ENCODE data around the gene SDF2L1. TPM values are rescaled to one million over a fixed set of nuclear protein-coding genes. Genes with fewer than 3 reads are reported as not detected.
A peak's percentile ranks its signal among the peaks of the same experiment; 100 is the strongest.
"Not testable (repeated sequence)": the region's sequence is repeated elsewhere in the genome, so short reads cannot be mapped to it uniquely, and the experiment has no call there.

Gene SDF2L1
- total RNA-seq, 4 donors from 2014 or later: 1.8 to 22.4 (median 11.3) TPM

GRCh38 chr22:21691816-21692215, 49.7 kb downstream of the SDF2L1 start:
- Histone ChIP-seq H3K36me3 (no peaks in the 10 kb centered on the region), H3K27ac (no peak overlapping the region), H3K9me3 (no peaks in the 10 kb centered on the region), H3K4me3 (no peak overlapping the region), H3K4me1 (no peaks in the 10 kb centered on the region), H3K27me3 (no peaks in the 10 kb centered on the region)
- DNase-seq: no peak
- TF ChIP-seq, protein P1, sequence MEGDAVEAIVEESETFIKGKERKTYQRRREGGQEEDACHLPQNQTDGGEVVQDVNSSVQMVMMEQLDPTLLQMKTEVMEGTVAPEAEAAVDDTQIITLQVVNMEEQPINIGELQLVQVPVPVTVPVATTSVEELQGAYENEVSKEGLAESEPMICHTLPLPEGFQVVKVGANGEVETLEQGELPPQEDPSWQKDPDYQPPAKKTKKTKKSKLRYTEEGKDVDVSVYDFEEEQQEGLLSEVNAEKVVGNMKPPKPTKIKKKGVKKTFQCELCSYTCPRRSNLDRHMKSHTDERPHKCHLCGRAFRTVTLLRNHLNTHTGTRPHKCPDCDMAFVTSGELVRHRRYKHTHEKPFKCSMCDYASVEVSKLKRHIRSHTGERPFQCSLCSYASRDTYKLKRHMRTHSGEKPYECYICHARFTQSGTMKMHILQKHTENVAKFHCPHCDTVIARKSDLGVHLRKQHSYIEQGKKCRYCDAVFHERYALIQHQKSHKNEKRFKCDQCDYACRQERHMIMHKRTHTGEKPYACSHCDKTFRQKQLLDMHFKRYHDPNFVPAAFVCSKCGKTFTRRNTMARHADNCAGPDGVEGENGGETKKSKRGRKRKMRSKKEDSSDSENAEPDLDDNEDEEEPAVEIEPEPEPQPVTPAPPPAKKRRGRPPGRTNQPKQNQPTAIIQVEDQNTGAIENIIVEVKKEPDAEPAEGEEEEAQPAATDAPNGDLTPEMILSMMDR (IDR thresholded peaks at IDR 0.05): no peak
- TF ChIP-seq POLR2A (IDR thresholded peaks at IDR 0.05): no peak
- intact Hi-C loops (cut with DNase I; ENCODE audit: low total_unique reads): no loop called here

DNA sequence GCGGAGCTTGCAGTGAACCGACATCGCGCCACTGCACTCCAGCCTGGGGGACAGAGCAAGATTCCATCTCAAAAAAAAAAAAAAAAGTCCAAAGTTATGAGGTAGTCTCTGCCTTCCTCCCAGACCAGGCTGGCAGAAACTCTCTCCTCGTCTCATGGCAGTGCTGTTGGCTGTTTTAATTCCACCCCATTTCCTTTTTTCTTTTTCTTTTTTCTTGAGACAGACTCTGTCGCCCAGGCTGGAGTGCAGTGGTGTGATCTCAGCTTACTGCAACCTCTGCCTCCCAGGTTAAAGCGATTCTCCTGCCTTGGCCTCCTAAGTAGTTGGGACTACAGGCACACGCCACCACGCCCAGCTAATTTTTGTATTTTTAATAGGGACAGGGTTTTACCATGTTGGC, 50.8 kb downstream of the SDF2L1 start:
- H3K4me1 ChIP-seq; DNase-seq; intact Hi-C loops (cut with DNase I; ENCODE audit: low total_unique reads); H3K9me3 ChIP-seq; H3K4me3 ChIP-seq; H3K27ac ChIP-seq; H3K36me3 ChIP-seq; H3K27me3 ChIP-seq: not testable (repeated sequence)

- Histone ChIP-seq H3K36me3 (no peaks in the 10 kb centered on the region), H3K27ac (no peak overlapping the region), H3K9me3 (no peaks in the 10 kb centered on the region), H3K4me3 (no peak overlapping the region), H3K27me3 (no peaks in the 10 kb centered on the region), H3K4me1 (no peaks in the 10 kb centered on the region)
- intact Hi-C loops (cut with DNase I; ENCODE audit: low total_unique reads): no loop called here
- DNase-seq: no peak
- TF ChIP-seq POLR2A (IDR thresholded peaks at IDR 0.05): no peak
- TF ChIP-seq, protein P1 (IDR thresholded peaks at IDR 0.05): no peak
Observed at GRCh38 chr22:21693333-21693998, 51.4 kb downstream of the SDF2L1 start.

MicroRNA genes within 50 kb of the gene (microRNA counts, 767-probe panel; counts per million panel counts)
- microRNA hsa-miR-130b-3p: 0 to 2,437 counts per million in 2 donors
- microRNA hsa-miR-301b: 0 counts per million in 2 donors

Small RNA genes within 50 kb of the gene (microRNA-seq; reads per million reads assigned to microRNA genes)
- gene MIR130B (ENCODE audit: borderline microRNAs expressed, borderline replicate concordance): 108 reads per million, percentile 56 among the genes with 10 or more reads in this experiment
- not detected for gene MIR301B (ENCODE audit: borderline microRNAs expressed, borderline replicate concordance)

Small RNA genes within 50 kb of the gene (small RNA-seq; reads per million reads assigned to genes)
- gene MIR301B: not detected

Other genes starting within 250 kb of the SDF2L1 start
- 1 to 10 TPM in 3 of 4 donors, under 1 TPM in 1; 0.26 to 8.4 (median 5.2) TPM for gene HIC2, start 224.9 kb upstream of the SDF2L1 start, total RNA-seq
- 10 to 100 TPM in 1 of 4 donors, under 1 TPM in 2, not detected in 1; 0.28 to 20.7 (median 0.79) TPM for gene TMEM191C, start 174.9 kb upstream of the SDF2L1 start, total RNA-seq
- gene RIMBP3C, start 90.8 kb upstream of the SDF2L1 start, total RNA-seq: not detected
- gene UBE2L3, start 74.6 kb upstream of the SDF2L1 start, total RNA-seq: 10 to 100 TPM; 12.1 to 41.6 (median 24.1) TPM
- gene YDJC, start 12.3 kb upstream of the SDF2L1 start, total RNA-seq: 10 to 100 TPM; 10.9 to 42.5 (median 16.0) TPM
- gene CCDC116, start 9.5 kb upstream of the SDF2L1 start, total RNA-seq: 1 to 10 TPM in 2 of 4 donors, not detected in 2; 1.5 to 3.5 TPM
- gene PPIL2, start 23.7 kb downstream of the SDF2L1 start, total RNA-seq: 10 to 100 TPM in 2 of 4 donors, 1 to 10 TPM in 2; 5.6 to 37.9 (median 15.3) TPM
- 10 to 100 TPM in 1 of 4 donors, 1 to 10 TPM in 3; 2.3 to 13.7 (median 7.6) TPM for gene YPEL1, start 93.5 kb downstream of the SDF2L1 start, total RNA-seq
- gene MAPK1, start 225.3 kb downstream of the SDF2L1 start, total RNA-seq: 100 to 1,000 TPM in 1 of 4 donors, 10 to 100 TPM in 3; 45.3 to 122 (median 75.2) TPM

Measured in uterus (tissue), 4 donors.